SK-N-SH treated with all-trans-retinoic acid at 6 μM for 48 hours (cell line): ENCODE measurements around the gene KLHL34.

Experiments
- ATAC-seq: fragments of 200-7000 bp; cut with Tn5 transposase; 3 replicates; pipeline ENCODE4 v1.9.1; 2020; ENCODE audit warnings: mild to moderate bottlenecking, moderate library complexity
- BACH2 ChIP-seq: fragments of 250-450 bp; sonication (Bioruptor Pico); IDR thresholded peaks from 2 replicates; pipeline ENCODE4 v1.9.0; 2021; ENCODE audit warnings: mild to moderate bottlenecking, borderline replicate concordance
- CSDC2 ChIP-seq: fragments of 250-450 bp; sonication (Bioruptor Pico); IDR thresholded peaks from 2 replicates; pipeline ENCODE4 v1.5.0; 2020; ENCODE audit warnings: mild to moderate bottlenecking, moderate library complexity
- GLIS3 ChIP-seq: fragments of 250-450 bp; sonication (Bioruptor Pico); IDR thresholded peaks from 2 replicates; pipeline ENCODE4 v1.5.0; 2020; ENCODE audit warnings: mild to moderate bottlenecking, moderate library complexity
- ISL1 ChIP-seq: fragments of 250-450 bp; sonication (Bioruptor Pico); IDR thresholded peaks from 2 replicates; pipeline ENCODE4 v2.1.2; 2022; ENCODE audit warnings: mild to moderate bottlenecking, moderate library complexity
- OSR1 ChIP-seq: fragments of 250-450 bp; sonication (Bioruptor Pico); IDR thresholded peaks from 2 replicates; pipeline ENCODE4 v1.8.0; 2022; ENCODE audit warnings: moderate library complexity, mild to moderate bottlenecking, inconsistent platforms
- PPARA ChIP-seq: fragments of 250-450 bp; sonication (Bioruptor Pico); IDR thresholded peaks from 2 replicates; pipeline ENCODE4 v1.5.0; 2020; ENCODE audit warnings: mild to moderate bottlenecking, borderline replicate concordance
- RARB ChIP-seq: fragments of 250-450 bp; sonication (Bioruptor Pico); IDR thresholded peaks from 2 replicates; pipeline ENCODE4 v1.8.0; 2021; ENCODE audit warnings: mild to moderate bottlenecking, moderate library complexity
- SNAI2 ChIP-seq: fragments of 250-450 bp; sonication (Bioruptor Pico); IDR thresholded peaks from 2 replicates; pipeline ENCODE4 v1.5.0; 2020; ENCODE audit warnings: mild to moderate bottlenecking, moderate library complexity
- TCF4 ChIP-seq: fragments of 250-450 bp; sonication (Bioruptor Pico); IDR thresholded peaks from 2 replicates; pipeline ENCODE4 v1.8.0; 2021; ENCODE audit warnings: mild to moderate bottlenecking, moderate library complexity, borderline replicate concordance
- TOX ChIP-seq: fragments of 250-450 bp; sonication (Bioruptor Pico); IDR thresholded peaks from 2 replicates; pipeline ENCODE4 v1.8.0; 2021; ENCODE audit warnings: mild to moderate bottlenecking, moderate library complexity, borderline replicate concordance
- ZC3H10 ChIP-seq: fragments of 250-450 bp; sonication (Bioruptor Pico); IDR thresholded peaks from 2 replicates; pipeline ENCODE4 v1.5.1; 2021; ENCODE audit warnings: mild to moderate bottlenecking, moderate library complexity
- ZFP3 ChIP-seq: fragments of 250-450 bp; sonication (Bioruptor Pico); IDR thresholded peaks from 2 replicates; pipeline ENCODE4 v1.5.0; 2020; ENCODE audit warnings: mild to moderate bottlenecking, moderate library complexity
- ZNF8 ChIP-seq: fragments of 450-650 bp; formaldehyde crosslinking; IDR thresholded peaks from 2 replicates; pipeline ENCODE4 v1.5.0; 2020; ENCODE audit warnings: mild to moderate bottlenecking, moderate library complexity
- TF ChIP-seq, protein P1 (sequence below): fragments of 250-450 bp; sonication (Bioruptor Pico); IDR thresholded peaks from 2 replicates; pipeline ENCODE4 v1.5.1; 2020; ENCODE audit warnings: low read depth, mild to moderate bottlenecking, moderate library complexity
- TF ChIP-seq, protein P2 (sequence below): fragments of 250-450 bp; sonication (Bioruptor Pico); IDR thresholded peaks from 2 replicates; pipeline ENCODE4 v1.5.1; 2021; ENCODE audit warnings: mild to moderate bottlenecking, moderate library complexity
- TF ChIP-seq, protein P3 (sequence below): fragments of 250-450 bp; sonication (Bioruptor Pico); IDR thresholded peaks from 2 replicates; pipeline ENCODE4 v1.5.0; 2020; ENCODE audit warnings: mild to moderate bottlenecking, moderate library complexity
- TF ChIP-seq, protein P4 (sequence below): fragments of 250-450 bp; sonication (Bioruptor Pico); IDR thresholded peaks from 2 replicates; pipeline ENCODE4 v1.8.0; 2020; ENCODE audit warnings: mild to moderate bottlenecking, moderate library complexity, borderline replicate concordance

The KLHL34 gene

DNA sequence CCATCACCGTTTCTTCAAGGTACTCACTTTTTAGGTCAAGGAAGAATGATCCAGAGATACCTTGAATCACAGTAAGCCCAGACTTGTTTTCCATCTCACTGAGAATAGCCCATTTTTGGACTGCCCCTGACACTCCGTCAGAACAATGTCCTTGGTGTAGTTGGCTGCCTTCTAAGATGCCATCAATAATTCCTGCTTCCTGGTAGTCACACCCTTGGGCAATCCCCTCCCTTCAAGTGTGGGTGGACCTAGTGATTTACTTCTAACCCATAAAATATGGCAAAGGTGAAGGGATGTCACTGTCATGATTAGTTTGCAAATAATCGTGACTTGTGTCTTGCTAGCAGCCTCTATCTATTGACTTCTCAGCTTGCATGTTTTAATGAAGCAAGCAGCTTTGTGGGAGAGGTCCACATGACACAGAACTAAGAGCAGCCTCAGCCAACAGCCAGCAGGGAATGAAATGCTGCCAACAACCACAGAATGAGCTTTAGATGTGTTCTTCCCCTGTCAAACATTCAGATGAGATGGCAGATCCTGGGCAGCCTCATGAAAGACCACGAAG, 20.0 kb upstream of the KLHL34 start (continued):
- TF ChIP-seq, protein P1, sequence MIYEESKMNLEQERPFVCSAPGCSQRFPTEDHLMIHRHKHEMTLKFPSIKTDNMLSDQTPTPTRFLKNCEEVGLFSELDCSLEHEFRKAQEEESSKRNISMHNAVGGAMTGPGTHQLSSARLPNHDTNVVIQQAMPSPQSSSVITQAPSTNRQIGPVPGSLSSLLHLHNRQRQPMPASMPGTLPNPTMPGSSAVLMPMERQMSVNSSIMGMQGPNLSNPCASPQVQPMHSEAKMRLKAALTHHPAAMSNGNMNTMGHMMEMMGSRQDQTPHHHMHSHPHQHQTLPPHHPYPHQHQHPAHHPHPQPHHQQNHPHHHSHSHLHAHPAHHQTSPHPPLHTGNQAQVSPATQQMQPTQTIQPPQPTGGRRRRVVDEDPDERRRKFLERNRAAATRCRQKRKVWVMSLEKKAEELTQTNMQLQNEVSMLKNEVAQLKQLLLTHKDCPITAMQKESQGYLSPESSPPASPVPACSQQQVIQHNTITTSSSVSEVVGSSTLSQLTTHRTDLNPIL (CRISPR knock-in tag), result no peak
- TF ChIP-seq TCF4 (CRISPR knock-in tag) (no peak), ISL1 (CRISPR knock-in tag) (no peak)

DNA sequence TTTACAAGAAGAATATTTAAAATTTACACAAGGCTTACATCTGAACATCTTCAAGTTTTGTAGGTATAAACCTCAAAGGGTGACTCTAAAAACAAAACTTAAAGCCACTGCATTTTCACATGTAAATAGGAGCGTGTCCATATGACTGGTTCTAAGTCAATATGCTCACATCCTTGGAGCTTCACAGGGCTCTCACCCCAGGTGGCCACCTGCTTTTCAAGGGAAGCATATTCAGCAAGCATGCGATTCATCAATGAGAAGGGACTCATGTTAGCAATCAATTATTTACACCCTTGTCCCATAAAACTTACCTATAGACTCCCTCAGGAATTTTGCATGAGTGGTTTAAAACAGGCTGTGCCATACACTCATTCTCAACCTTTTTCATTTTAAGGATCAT, 17.8 kb upstream of the KLHL34 start:
- no peak for TF ChIP-seq TOX (CRISPR knock-in tag)

DNA sequence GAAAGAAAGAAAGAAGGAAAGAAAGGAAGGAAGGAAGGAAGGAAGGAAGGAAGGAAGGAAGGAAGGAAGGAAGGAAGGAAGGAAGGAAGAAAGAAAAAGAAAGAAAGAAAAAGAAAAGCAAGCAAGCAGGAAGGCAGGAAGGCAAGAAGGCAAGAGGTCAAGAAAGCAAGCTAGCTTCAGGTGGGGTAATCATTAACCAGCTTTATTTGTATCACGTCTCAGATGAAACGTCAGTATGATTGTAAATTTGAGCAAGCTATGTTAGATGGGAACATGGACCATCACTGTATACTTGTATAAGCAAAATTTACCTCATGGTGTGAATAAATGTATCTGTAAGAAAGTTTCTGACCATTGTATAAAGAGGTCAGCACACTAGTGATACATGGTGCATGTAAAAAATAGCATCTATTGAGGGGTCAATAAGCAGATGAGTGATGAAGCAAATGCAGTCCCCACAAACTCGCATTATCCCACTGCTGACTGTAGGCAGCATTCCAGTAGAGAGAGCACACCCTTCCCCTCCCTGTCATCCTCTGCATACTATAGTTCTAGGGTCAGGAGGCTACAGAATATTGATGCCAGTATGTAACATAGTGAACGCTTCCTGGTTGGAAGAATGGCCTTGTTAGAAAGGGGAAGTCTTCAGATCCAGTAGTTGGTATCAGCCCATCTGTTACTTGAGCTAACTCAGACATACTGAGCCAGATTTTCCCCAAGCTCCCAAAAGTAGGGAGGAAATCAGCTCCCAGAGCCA, 16.5 kb upstream of the KLHL34 start:
- ATAC-seq, result no peak
- TF ChIP-seq PPARA (CRISPR knock-in tag) (no peak), ZC3H10 (CRISPR knock-in tag) (no peak), TOX (CRISPR knock-in tag) (no peak), RARB (no peak), OSR1 (CRISPR knock-in tag) (no peak), ZNF8 (CRISPR knock-in tag) (no peak), CSDC2 (no peak), ISL1 (CRISPR knock-in tag) (no peak), GLIS3 (CRISPR knock-in tag) (no peak), ZFP3 (no peak)
- TF ChIP-seq, protein P1 (CRISPR knock-in tag), result no peak
- TF ChIP-seq, protein P2, sequence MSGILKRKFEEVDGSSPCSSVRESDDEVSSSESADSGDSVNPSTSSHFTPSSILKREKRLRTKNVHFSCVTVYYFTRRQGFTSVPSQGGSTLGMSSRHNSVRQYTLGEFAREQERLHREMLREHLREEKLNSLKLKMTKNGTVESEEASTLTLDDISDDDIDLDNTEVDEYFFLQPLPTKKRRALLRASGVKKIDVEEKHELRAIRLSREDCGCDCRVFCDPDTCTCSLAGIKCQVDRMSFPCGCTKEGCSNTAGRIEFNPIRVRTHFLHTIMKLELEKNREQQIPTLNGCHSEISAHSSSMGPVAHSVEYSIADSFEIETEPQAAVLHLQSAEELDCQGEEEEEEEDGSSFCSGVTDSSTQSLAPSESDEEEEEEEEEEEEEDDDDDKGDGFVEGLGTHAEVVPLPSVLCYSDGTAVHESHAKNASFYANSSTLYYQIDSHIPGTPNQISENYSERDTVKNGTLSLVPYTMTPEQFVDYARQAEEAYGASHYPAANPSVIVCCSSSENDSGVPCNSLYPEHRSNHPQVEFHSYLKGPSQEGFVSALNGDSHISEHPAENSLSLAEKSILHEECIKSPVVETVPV (CRISPR knock-in tag), result no peak
- TF ChIP-seq, protein P3, sequence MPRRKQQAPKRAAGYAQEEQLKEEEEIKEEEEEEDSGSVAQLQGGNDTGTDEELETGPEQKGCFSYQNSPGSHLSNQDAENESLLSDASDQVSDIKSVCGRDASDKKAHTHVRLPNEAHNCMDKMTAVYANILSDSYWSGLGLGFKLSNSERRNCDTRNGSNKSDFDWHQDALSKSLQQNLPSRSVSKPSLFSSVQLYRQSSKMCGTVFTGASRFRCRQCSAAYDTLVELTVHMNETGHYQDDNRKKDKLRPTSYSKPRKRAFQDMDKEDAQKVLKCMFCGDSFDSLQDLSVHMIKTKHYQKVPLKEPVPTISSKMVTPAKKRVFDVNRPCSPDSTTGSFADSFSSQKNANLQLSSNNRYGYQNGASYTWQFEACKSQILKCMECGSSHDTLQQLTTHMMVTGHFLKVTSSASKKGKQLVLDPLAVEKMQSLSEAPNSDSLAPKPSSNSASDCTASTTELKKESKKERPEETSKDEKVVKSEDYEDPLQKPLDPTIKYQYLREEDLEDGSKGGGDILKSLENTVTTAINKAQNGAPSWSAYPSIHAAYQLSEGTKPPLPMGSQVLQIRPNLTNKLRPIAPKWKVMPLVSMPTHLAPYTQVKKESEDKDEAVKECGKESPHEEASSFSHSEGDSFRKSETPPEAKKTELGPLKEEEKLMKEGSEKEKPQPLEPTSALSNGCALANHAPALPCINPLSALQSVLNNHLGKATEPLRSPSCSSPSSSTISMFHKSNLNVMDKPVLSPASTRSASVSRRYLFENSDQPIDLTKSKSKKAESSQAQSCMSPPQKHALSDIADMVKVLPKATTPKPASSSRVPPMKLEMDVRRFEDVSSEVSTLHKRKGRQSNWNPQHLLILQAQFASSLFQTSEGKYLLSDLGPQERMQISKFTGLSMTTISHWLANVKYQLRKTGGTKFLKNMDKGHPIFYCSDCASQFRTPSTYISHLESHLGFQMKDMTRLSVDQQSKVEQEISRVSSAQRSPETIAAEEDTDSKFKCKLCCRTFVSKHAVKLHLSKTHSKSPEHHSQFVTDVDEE (CRISPR knock-in tag), result no peak

More for the DNA sequence above, 17.8 kb upstream of the KLHL34 start:
- ATAC-seq, result no peak

DNA sequence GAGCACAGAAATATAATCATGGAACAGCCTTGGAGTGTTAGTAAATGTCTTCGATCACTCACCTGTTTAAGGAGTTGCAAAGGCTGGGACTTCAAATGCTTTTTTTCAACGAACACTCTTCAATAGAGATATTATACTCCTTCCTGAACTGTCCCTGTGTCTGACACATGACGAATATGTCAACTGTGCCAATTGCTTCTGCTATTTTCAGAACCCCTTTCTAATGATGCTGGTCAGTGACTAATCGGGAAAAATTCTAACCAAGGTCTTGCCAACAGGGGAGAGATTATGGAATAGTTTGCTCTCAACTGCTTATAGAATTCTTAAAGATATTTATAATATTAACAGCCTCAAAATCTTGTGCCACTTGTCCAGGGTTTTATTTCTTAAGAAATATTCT, 8.5 kb upstream of the KLHL34 start:
- no peak for ATAC-seq
- no peak for TF ChIP-seq ISL1 (CRISPR knock-in tag)
- TF ChIP-seq, protein P2 (CRISPR knock-in tag), result no peak
- no peak for TF ChIP-seq CSDC2
- TF ChIP-seq, protein P3 (CRISPR knock-in tag), result no peak
- TF ChIP-seq ZC3H10 (CRISPR knock-in tag), result no peak
- no peak for TF ChIP-seq BACH2
- TF ChIP-seq, protein P1 (CRISPR knock-in tag), result no peak
- TF ChIP-seq, protein P4, sequence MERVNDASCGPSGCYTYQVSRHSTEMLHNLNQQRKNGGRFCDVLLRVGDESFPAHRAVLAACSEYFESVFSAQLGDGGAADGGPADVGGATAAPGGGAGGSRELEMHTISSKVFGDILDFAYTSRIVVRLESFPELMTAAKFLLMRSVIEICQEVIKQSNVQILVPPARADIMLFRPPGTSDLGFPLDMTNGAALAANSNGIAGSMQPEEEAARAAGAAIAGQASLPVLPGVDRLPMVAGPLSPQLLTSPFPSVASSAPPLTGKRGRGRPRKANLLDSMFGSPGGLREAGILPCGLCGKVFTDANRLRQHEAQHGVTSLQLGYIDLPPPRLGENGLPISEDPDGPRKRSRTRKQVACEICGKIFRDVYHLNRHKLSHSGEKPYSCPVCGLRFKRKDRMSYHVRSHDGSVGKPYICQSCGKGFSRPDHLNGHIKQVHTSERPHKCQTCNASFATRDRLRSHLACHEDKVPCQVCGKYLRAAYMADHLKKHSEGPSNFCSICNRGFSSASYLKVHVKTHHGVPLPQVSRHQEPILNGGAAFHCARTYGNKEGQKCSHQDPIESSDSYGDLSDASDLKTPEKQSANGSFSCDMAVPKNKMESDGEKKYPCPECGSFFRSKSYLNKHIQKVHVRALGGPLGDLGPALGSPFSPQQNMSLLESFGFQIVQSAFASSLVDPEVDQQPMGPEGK, result no peak
- TF ChIP-seq SNAI2 (CRISPR knock-in tag), result no peak
- no peak for TF ChIP-seq TOX (CRISPR knock-in tag)
- TF ChIP-seq, all 23 proteins: peak for 0
